Left ventricle myocardium superior (tissue), 1 donor: ENCODE data around the gene PCDHB5. TPM values are rescaled to one million over a fixed set of nuclear protein-coding genes. Genes with fewer than 3 reads are reported as not detected.
A peak's percentile ranks its signal among the peaks of the same experiment; 100 is the strongest.
"Not testable (repeated sequence)": the region's sequence is repeated elsewhere in the genome, so short reads cannot be mapped to it uniquely, and the experiment has no call there.

ENCODE experiments used
- ATAC-seq: fragments of 200-7000 bp; cut with Tn5 transposase; one replicate; pipeline ENCODE4 v1.9.1; 2020; ENCODE audit warnings: mild to moderate bottlenecking, moderate library complexity
- DNase-seq: peaks from one replicate; pipeline ENCODE4 v3.0.0-alpha.2; 2020
- intact Hi-C: fragments of 100-400 bp; cut with micrococcal nuclease; formaldehyde crosslinking; loops from one replicate; pipeline ENCODE4 v1.11.0; 2022
- total RNA-seq: library from RNA; stranded (reverse); fragmentation: NEBNext Ultra II Directional; extraction: Animal tissue kit (Norgen Biotek cat#: 25700); gene quantifications from one replicate; pipeline ENCODE4 v1.2.1, GENCODE V29; 2021
- donor health status: DM: no; HTN: yes; CAD: no; lungs with severe emphysema.

Gene PCDHB5
- total RNA-seq, 1 donor from 2014 or later, result 3.1 TPM

DNA sequence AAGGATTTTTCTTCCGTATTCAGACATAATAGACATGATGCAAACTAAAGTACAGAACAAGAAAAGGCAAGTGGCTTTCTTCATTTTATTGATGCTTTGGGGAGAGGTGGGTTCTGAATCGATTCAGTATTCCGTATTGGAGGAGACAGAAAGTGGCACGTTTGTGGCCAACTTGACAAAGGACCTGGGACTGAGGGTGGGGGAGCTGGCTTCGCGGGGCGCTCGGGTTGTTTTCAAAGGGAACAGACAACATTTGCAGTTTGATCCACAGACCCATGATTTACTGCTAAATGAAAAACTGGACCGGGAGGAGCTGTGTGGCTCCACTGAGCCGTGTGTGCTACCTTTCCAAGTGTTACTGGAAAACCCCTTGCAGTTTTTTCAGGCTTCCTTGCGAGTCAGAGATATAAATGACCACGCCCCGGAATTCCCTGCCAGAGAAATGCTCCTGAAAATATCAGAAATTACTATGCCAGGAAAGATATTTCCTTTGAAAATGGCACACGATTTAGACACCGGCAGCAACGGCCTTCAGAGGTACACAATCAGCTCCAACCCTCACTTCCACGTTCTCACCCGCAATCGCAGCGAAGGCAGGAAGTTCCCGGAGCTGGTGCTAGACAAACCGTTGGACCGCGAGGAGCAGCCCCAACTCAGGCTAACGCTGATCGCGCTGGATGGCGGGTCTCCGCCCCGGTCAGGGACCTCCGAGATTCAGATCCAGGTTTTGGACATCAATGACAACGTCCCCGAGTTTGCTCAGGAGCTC, 15.4 kb downstream of the PCDHB5 start:
- DNase-seq (no peak), ATAC-seq (no peak)
- intact Hi-C loops, result no loop called here

DNA sequence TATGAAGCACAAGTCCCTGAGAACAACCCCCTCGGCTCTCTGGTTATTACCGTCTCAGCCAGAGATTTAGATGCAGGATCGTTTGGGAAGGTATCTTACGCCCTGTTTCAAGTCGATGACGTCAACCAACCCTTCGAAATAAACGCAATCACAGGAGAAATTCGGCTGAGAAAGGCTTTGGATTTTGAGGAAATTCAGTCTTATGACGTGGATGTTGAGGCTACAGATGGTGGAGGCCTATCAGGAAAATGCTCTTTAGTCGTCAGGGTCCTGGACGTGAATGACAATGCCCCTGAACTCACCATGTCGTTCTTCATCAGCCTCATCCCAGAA, 16.0 kb downstream of the PCDHB5 start:
- no peak for DNase-seq
- ATAC-seq, result no peak
- intact Hi-C loops, result no loop called here

DNA sequence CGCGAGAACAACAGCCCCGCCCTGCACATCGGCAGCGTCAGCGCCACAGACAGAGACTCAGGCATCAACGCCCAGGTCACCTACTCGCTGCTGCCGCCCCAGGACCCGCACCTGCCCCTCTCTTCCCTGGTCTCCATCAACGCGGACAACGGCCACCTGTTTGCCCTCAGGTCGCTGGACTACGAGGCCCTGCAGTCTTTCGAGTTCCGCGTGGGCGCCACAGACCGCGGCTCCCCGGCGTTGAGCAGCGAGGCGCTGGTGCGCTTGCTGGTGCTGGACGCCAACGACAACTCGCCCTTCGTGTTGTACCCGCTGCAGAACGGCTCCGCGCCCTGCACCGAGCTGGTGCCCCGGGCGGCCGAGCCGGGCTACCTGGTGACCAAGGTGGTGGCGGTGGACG, 16.6 kb downstream of the PCDHB5 start:
- intact Hi-C loops, DNase-seq: not testable (repeated sequence)

DNA sequence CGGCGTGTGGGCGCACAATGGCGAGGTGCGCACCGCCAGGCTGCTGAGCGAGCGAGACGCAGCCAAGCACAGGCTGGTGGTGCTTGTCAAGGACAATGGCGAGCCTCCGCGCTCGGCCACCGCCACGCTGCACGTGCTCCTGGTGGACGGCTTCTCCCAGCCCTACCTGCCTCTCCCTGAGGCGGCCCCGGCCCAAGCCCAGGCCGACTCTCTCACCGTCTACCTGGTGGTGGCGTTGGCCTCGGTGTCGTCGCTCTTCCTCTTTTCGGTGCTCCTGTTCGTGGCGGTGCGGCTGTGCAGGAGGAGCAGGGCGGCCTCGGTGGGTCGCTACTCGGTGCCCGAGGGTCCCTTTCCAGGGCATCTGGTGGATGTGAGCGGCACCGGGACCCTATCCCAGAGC, 17.1 kb downstream of the PCDHB5 start:
- intact Hi-C loops, ATAC-seq, DNase-seq: not testable (repeated sequence)

More for the DNA sequence above, 16.6 kb downstream of the PCDHB5 start:
- ATAC-seq, result not testable (repeated sequence)

DNA sequence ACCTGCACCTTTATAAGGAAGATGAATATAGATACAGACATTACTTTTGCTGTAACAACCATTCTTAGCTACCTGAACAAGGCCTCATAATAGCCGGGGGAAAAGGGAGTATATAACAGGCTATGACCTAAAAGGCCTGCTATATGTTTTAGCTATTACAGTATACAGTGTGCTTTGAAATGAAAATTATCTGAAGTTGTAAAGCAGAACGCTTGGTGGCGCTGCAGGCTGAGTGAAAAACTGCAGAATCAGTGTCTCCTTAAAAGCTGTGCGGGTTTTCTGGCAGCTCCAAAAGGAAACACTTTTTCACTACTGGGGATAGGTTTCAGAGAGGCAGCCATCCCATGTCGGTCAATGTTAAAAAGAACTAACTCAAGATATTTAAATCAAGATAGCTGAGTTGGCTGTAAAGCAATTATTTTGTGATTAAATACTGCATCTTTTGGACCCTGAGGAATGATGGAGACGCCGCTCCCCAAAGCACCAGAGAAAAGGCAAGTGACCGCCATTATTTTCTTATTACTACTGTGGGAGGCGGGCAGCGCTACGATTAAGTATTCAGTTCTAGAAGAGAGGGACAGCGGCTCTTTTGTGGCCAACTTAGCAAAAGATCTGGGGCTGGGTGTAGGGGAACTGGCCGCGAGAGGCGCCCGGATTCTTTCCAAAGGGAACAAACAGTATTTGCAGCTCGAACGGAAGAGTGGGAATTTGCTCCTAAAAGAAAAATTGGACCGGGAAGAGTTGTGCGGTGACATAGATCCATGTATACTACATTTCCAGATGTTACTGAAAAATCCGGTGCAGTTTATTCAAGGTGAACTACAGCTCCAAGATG, 20.8 kb downstream of the PCDHB5 start:
- intact Hi-C loops, result no loop called here
- DNase-seq, result no peak

DNA sequence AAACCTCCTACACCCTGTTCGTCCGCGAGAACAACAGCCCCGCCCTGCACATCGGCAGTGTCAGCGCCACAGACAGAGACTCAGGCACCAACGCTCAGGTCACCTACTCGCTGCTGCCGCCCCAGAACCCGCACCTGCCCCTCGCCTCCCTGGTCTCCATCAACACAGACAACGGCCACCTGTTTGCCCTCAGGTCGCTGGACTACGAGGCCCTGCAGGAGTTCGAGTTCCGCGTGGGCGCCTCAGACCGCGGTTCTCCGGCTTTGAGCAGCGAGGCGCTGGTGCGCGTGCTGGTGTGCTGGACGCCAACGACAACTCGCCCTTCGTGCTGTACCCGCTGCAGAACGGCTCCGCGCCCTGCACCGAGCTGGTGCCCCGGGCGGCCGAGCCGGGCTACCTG, 22.4 kb downstream of the PCDHB5 start:
- intact Hi-C loops, DNase-seq, ATAC-seq: not testable (repeated sequence)

More for the DNA sequence above, 20.8 kb downstream of the PCDHB5 start:
- ATAC-seq, result no peak

DNA sequence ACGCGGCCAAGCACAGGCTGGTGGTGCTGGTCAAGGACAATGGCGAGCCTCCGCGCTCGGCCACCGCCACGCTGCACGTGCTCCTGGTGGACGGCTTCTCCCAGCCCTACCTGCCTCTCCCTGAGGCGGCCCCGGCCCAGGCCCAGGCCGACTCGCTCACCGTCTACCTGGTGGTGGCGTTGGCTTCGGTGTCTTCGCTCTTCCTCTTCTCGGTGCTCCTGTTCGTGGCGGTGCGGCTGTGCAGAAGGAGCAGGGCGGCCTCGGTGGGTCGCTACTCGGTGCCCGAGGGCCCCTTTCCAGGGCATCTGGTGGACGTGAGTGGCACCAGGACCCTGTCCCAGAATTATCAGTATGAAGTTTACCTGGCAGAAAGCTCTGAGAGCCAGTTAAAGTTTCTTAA, 22.9 kb downstream of the PCDHB5 start:
- intact Hi-C loops, ATAC-seq, DNase-seq: not testable (repeated sequence)

DNA sequence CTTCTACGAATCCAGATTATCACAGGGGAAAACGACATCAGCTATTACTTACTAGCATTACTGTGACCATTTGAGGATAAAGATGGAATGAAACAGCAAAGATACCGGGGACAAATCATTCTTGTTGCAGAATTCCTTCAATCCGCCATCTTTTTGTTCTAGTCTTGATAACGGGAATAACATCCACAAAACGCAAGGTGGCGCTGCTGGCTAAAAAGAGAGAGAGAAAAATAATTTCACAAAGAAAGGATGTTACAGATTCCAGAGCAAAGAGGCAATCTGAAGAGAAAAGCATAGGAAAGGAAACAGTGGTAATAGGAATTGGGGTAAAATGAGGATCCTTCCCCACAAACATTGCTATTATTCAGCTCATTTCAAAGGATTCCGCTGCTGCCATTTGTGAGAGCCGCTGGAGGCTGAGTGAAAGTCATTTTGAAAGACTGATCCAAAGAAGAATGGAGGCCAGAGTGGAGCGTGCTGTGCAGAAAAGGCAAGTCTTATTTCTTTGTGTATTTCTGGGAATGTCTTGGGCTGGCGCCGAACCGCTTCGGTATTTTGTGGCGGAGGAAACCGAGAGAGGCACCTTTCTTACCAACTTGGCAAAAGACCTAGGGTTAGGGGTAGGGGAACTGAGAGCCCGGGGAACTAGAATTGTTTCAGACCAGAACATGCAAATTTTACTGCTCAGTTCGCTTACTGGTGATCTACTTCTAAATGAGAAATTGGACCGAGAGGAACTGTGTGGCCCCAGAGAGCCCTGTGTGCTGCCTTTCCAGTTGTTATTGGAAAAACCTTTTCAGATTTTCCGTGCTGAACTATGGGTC, 37.6 kb downstream of the PCDHB5 start, which contains the start of gene PCDHB7:
Gene PCDHB7, plus strand, starts transcription at position 264 of the 824 bp plus-strand sequence. Its CDS starts 192 bp downstream, at position 456.
- ATAC-seq, result no peak
- intact Hi-C loops, result no loop called here
- DNase-seq, result no peak

DNA sequence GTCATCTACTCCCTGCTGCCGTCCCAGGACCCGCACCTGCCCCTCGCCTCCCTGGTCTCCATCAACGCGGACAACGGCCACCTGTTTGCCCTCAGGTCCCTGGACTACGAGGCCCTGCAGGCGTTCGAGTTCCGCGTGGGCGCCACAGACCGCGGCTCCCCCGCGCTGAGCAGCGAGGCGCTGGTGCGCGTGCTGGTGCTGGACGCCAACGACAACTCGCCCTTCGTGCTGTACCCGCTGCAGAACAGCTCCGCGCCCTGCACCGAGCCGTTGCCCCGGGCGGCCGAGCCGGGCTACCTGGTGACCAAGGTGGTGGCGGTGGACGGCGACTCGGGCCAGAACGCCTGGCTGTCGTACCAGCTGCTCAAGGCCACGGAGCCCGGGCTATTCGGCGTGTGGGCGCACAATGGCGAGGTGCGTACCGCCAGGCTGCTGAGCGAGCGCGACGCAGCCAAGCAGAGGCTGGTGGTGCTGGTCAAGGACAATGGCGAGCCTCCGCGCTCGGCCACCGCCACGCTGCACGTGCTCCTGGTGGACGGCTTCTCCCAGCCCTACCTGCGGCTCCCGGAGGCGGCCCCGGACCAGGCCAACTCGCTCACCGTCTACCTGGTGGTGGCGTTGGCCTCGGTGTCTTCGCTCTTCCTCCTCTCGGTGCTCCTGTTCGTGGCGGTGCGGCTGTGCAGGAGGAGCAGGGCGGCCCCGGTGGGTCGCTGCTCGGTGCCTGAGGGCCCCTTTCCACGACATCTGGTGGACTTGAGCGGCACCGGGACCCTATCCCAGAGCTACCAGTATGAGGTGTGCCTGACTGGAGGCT, 39.5 kb downstream of the PCDHB5 start:
- intact Hi-C loops, ATAC-seq, DNase-seq: not testable (repeated sequence)

DNA sequence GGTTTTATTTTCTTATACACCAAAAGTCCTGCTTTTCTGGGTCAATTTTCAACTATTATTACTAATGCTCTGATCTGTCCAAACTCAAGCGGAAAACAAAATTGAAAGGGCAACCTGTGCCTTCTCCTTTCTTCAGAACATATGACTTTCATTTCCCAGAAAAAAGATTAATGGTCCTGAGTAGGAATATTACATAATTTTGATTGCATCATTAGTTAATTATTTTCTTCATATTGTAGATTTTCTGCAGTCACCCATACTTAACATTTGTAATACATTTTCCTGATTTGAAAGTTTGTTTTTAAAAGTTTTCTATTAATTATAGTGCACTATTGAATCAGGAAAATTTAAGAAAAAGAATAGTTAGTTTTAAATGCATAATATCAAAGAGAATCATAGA, 40.9 kb downstream of the PCDHB5 start:
- ATAC-seq (no peak), DNase-seq (no peak)
- intact Hi-C loops, result no loop called here

DNA sequence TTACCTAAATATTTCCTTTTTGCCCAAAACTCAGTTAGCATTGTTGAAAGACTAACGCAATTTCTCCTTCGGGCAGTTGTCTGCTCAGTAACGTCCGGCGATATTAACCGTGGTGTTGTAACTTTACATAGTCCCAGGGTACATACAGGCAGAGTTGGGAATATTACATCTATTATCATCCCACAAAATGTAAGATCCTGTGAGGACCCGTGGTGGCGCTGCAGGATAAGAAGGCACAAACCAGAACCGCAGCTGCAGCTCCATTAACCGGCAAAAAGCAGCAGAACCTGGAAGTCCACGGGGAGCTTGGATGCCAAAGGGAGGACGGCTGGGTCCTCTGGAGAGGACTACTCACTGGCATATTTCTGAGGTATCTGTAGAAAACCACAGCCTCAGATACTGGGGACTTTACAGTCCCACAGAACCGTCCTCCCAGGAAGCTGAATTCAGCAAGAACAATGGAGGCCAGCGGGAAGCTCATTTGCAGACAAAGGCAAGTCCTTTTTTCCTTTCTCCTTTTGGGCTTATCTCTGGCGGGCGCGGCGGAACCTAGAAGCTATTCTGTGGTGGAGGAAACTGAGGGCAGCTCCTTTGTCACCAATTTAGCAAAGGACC, 42.7 kb downstream of the PCDHB5 start, which contains the start of gene PCDHB8:
Gene PCDHB8, plus strand, starts transcription at position 214 of the 615 bp plus-strand sequence. Its CDS starts 245 bp downstream, at position 459.
- ATAC-seq, result peak; percentile 57
- DNase-seq, intact Hi-C loops: not testable (repeated sequence)

DNA sequence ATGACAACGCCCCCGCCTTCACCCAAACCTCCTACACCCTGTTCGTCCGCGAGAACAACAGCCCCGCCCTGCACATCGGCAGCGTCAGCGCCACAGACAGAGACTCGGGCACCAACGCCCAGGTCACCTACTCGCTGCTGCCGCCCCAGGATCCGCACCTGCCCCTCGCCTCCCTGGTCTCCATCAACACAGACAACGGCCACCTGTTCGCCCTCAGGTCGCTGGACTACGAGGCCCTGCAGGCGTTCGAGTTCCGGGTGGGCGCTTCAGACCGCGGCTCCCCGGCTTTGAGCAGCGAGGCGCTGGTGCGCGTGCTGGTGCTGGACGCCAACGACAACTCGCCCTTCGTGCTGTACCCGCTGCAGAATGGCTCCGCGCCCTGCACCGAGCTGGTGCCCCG, 44.4 kb downstream of the PCDHB5 start:
- DNase-seq, ATAC-seq, intact Hi-C loops: not testable (repeated sequence)

DNA sequence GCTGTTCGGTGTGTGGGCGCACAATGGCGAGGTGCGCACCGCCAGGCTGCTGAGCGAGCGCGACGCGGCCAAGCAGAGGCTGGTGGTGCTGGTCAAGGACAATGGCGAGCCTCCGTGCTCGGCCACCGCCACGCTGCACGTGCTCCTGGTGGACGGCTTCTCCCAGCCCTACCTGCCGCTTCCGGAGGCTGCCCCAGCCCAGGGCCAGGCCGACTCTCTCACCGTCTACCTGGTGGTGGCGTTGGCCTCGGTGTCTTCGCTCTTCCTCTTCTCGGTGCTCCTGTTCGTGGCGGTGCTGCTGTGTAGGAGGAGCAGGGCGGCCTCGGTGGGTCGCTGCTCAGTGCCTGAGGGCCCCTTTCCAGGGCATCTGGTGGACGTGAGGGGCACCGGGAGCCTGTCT, 44.9 kb downstream of the PCDHB5 start:
- DNase-seq, intact Hi-C loops, ATAC-seq: not testable (repeated sequence)

DNA sequence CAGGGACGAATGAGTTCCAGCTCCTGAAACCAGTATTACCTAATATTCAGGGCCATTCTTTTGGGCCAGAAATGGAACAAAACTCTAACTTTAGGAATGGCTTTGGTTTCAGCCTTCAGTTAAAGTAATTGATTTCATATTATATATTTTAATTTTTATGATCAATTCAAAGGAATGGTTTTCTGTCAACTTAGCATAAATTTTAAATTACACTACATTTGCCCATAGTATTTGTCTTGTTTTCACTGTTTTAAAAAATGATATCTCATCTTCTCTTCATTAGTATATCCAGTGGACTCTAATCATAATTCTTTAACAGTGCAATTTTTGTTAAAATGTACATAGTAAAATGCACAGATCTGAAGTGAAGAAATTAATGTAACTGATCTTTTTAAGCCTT, 45.3 kb downstream of the PCDHB5 start:
- ATAC-seq, result no peak
- intact Hi-C loops, result no loop called here
- DNase-seq, result no peak

DNA sequence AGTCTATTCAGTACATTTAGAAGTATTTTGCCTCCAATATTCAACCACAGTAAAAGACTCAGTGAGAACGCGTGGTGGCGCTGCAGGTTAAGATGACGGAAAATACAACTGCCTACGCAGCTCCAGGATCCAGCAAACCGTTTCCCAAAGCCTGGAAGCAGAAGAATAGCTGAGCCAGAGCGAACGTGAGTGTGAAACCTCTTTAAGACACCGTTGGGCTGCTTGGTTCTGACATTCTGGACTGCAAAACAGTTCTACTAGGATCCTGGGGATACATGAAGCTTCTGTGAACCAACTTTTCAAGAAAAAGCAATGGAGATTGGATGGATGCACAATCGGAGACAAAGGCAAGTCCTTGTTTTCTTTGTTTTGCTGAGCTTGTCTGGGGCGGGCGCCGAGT, 47.2 kb downstream of the PCDHB5 start, which contains the start of gene PCDHB16:
Gene PCDHB16, plus strand, starts transcription at position 140 of the 400 bp plus-strand sequence. Its CDS starts 173 bp downstream, at position 313.
- intact Hi-C loops, result no loop called here
- ATAC-seq (peak; percentile 54), DNase-seq (peak; percentile 37)

DNA sequence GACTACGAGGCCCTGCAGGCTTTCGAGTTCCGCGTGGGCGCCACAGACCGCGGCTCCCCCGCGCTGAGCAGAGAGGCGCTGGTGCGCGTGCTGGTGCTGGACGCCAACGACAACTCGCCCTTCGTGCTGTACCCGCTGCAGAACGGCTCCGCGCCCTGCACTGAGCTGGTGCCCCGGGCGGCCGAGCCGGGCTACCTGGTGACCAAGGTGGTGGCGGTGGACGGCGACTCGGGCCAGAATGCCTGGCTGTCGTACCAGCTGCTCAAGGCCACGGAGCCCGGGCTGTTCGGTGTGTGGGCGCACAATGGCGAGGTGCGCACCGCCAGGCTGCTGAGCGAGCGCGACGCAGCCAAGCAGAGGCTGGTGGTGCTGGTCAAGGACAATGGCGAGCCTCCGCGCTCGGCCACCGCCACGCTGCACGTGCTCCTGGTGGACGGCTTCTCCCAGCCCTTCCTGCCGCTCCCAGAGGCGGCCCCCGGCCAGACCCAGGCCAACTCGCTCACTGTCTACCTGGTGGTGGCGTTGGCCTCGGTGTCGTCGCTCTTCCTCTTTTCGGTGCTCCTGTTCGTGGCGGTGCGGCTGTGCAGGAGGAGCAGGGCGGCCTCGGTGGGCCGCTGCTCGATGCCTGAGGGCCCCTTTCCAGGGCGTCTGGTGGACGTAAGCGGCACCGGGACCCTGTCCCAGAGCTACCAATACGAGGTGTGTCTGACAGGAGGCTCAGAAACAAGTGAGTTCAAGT, 49.3 kb downstream of the PCDHB5 start:
- DNase-seq, ATAC-seq, intact Hi-C loops: not testable (repeated sequence)

DNA sequence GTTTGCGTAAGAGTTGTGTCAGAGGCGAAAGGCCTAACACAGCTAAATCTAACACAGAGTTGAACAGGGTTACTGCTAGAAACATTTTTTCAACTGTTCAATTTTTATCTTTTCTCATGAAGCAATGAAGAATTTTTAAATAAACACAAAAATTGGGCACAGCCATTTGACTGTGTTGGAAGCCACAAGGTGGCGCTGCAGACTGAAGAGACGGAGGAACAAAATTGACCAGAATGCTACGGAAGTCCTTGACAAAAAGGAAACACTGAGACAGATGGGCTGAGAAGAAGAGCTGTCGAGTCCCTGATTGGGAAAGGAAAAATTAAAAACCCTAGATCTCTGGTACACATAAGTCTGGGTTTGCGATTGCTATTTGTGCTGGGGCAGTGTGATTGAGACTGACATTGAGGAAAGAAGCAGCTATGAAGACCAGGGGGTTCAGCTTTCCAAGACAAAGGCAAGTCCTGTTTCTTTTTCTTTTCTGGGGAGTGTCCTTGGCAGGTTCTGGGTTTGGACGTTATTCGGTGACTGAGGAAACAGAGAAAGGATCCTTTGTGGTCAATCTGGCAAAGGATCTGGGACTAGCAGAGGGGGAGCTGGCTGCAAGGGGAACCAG, 52.0 kb downstream of the PCDHB5 start, which contains the start of gene PCDHB9:
Gene PCDHB9, plus strand, starts transcription at position 265 of the 616 bp plus-strand sequence. Its CDS starts 158 bp downstream, at position 423.
- intact Hi-C loops, result no loop called here
- ATAC-seq (no peak), DNase-seq (no peak)
